LNCAP (cell line): Measurements from ENCODE around the gene GRK3.

Experiments used
- CTCF ChIP-seq: fragments of 450-650 bp; IDR thresholded peaks from 2 replicates; pipeline ENCODE4 v1.5.1; 2017; ENCODE audit warnings: mild to moderate bottlenecking

The GRK3 gene

DNA sequence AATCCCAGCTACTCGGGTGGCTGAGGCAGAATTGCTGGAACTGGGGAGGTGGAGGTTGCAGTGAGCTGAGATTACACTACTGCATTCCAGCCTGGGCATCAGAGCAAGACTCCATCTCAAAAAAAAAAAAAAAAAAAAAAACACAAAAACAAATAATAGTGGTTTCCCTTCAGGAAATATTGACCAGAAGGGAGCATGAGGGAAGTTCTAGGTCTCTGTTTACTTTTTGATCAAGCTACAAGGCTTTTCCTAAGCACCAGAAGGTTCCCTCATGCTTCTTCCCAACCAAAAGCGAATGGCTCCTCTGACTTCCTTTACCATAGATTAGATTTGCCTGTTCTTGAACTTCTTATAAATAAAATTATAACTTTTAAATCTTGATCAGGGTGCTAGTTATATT, 195.8 kb downstream of the GRK3 start:
- no peak for TF ChIP-seq CTCF

GRCh38 chr22:25760848-25761595, 196.5 kb downstream of the GRK3 start:
- TF ChIP-seq CTCF = no peak

- no peak for TF ChIP-seq CTCF
These were observed 197.7 kb downstream of the GRK3 start for GRCh38 chr22:25762147-25762546.

GRCh38 chr22:25763239-25763777, 198.8 kb downstream of the GRK3 start:
- TF ChIP-seq CTCF = no peak

GRCh38 chr22:25764270-25765015, 200.0 kb downstream of the GRK3 start:
- TF ChIP-seq CTCF = no peak

GRCh38 chr22:25765016-25765367, 200.5 kb downstream of the GRK3 start:
- no peak for TF ChIP-seq CTCF

- TF ChIP-seq CTCF = no peak
These were observed 201.3 kb downstream of the GRK3 start for GRCh38 chr22:25765801-25766200.
